Heart left ventricle (tissue), 16 donors: ENCODE data around the gene SUPT4H1. TPM values are rescaled to one million over a fixed set of nuclear protein-coding genes. Genes with fewer than 3 reads are reported as not detected.
A peak's percentile ranks its signal among the peaks of the same experiment; 100 is the strongest.

Experiments used
- ATAC-seq, 4 donors: fragments of 200-7000 bp; cut with Tn5 transposase; one replicate each; pipeline ENCODE4 v1.9.1; 2020 to 2022; ENCODE audit warnings: moderate library complexity in 4 of 4, mild to moderate bottlenecking in 3 of 4, moderate number of reproducible peaks in 1 of 4
- DNase-seq, 5 donors: peaks; one replicate each; pipeline ENCODE4 v3.0.0-alpha.2; 2020
- H3K27ac ChIP-seq, 12 donors: fragments of 200-600 bp; sonication (generic) in 4 of 12; one replicate each; pipeline versions ENCODE4 v1.5.0 to v1.8.0; 2016 to 2022; ENCODE audit warnings: mild to moderate bottlenecking in 2 of 12
- H3K27me3 ChIP-seq, 9 donors: fragments of 200-600 bp; sonication (generic) in 2 of 9; one replicate each; pipeline versions ENCODE4 v1.5.1 to v1.8.0; 2016 to 2022; ENCODE audit warnings: mild to moderate bottlenecking in 3 of 9
- H3K36me3 ChIP-seq, 9 donors: fragments of 200-600 bp; sonication (generic) in 2 of 9; one replicate each; pipeline versions ENCODE4 v1.5.0 to v1.8.0; 2018 to 2022; ENCODE audit warnings: mild to moderate bottlenecking in 2 of 9
- H3K4me1 ChIP-seq, 12 donors: fragments of 200-600 bp; sonication (generic) in 4 of 12; one replicate each; pipeline versions ENCODE4 v1.5.0 to v1.8.0; 2016 to 2022; ENCODE audit warnings: mild to moderate bottlenecking in 3 of 12
- H3K4me3 ChIP-seq, 12 donors: fragments of 200-600 bp; sonication (generic) in 4 of 12; one replicate each; pipeline versions ENCODE4 v1.5.0 to v1.8.0; 2017 to 2022; ENCODE audit warnings: mild to moderate bottlenecking in 9 of 12, moderate library complexity in 4 of 12
- H3K9me3 ChIP-seq, 12 donors: fragments of 200-600 bp; sonication (generic) in 4 of 12; one replicate each; pipeline versions ENCODE4 v1.5.0 to v1.8.0; 2016 to 2022; ENCODE audit warnings: mild to moderate bottlenecking in 1 of 12
- POLR2A ChIP-seq, 2 donors: fragments of 450-650 bp; IDR thresholded peaks; one replicate each; pipeline ENCODE4 v1.6.1; 2017; ENCODE audit warnings: antibody characterized with exemption in 2 of 2, mild to moderate bottlenecking in 2 of 2, moderate library complexity in 2 of 2
- WGBS, 4 donors: extraction: QIAGEN DNeasy Blood & Tissue Kit in 2 of 4; methylation state at CpG; one replicate each; pipeline versions ENCODE4 v1.1.5 to v1.1.7; 2013 to 2018; 5-methylcytosine and 5-hydroxymethylcytosine counted together
- intact Hi-C, 10 donors: fragments of 100-400 bp; cut with DNase I; formaldehyde crosslinking; loops; one replicate each; pipeline versions ENCODE4 v1.11.1 to v1.14.2; 2022
- polyA plus RNA-seq, 2 donors: library from polyadenylated mRNA; stranded (reverse); fragments of 200-250 nt; gene quantifications; one replicate each; pipeline ENCODE4 v1.2.3, GENCODE V29; 2013
- total RNA-seq, 9 donors: library from RNA; depleted of rRNA in 2 of 9; stranded (reverse); fragments of >200 nt in 2 of 9; fragmentation: NEBNext Ultra II Directional in 3 of 9; extraction: Animal tissue kit (Norgen Biotek cat#: 25700) in 3 of 9; gene quantifications; one replicate each; pipeline versions ENCODE4 v1.1.0 to v1.2.4, GENCODE V29; 2016 to 2023
- TF ChIP-seq, protein P1 (sequence below), 12 donors: fragments of 200-600 bp; sonication (generic) in 4 of 12; IDR thresholded peaks; one replicate each; pipeline versions ENCODE4 v1.5.0 to v1.8.0; 2018 to 2022; ENCODE audit warnings: antibody characterized with exemption in 12 of 12, mild to moderate bottlenecking in 5 of 12
- donor health status: ischemic (EF 13 %, LVEDD 7.1; RV severe dilation, severe dysfunction).
- donor health status: healthy with polysubstance abuse.
- donor health status: DM: no; HTN: yes; CAD: no.
- donor health status: DM: no; HTN: no; CAD: no.
- donor health status: ischemic (EF 25% LVEDD 6.9; RV normal size, moderate dysfunction).
- donor health status: ischemic (EF 25% LVEDD 5.7; RV mildly dilated, moderate dysfunction).
- donor health status: healthy.
- donor health status: DM: yes; HTN: yes; CAD: no.
- donor health status: ischemic (EF 35%, LVEDD 5.7; RV mildly dilated, moderate dysfunction).
- donor health status: nonischemic (EF 11% LVEDD 7.7; RV severe dilation, severe dysfunction).
- donor health status: DM: yes; HTN: yes; CAD: no.
- donor health status: PGD.
- donor health status: ischemic (EF 29% LVEDD 5.4; RV normal size, mild dysfunction).
- donor health status: nonischemic (EF 23%, LVEDD 6.1; RV moderate dilation, normal function).

Gene SUPT4H1
- total and polyA plus RNA-seq, 11 donors = 44.1 to 92.7 (median 58.0) TPM

GRCh38 chr17:58391302-58391984, 39.4 kb upstream of the SUPT4H1 start:
- intact Hi-C loops = no loop called here
- peak in 4 of 5 donors; percentile 23 to 39 (median 30) for DNase-seq
- TF ChIP-seq, protein P1, sequence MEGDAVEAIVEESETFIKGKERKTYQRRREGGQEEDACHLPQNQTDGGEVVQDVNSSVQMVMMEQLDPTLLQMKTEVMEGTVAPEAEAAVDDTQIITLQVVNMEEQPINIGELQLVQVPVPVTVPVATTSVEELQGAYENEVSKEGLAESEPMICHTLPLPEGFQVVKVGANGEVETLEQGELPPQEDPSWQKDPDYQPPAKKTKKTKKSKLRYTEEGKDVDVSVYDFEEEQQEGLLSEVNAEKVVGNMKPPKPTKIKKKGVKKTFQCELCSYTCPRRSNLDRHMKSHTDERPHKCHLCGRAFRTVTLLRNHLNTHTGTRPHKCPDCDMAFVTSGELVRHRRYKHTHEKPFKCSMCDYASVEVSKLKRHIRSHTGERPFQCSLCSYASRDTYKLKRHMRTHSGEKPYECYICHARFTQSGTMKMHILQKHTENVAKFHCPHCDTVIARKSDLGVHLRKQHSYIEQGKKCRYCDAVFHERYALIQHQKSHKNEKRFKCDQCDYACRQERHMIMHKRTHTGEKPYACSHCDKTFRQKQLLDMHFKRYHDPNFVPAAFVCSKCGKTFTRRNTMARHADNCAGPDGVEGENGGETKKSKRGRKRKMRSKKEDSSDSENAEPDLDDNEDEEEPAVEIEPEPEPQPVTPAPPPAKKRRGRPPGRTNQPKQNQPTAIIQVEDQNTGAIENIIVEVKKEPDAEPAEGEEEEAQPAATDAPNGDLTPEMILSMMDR (IDR thresholded peaks at IDR 0.05) = no peak
- no peak for TF ChIP-seq POLR2A (IDR thresholded peaks at IDR 0.05)
- H3K9me3 ChIP-seq = no peaks in the 10 kb centered on the region
- no peaks in the 10 kb centered on the region for H3K36me3 ChIP-seq
- peaks cover 0 to 10% (median 3%) of the 10 kb centered on the region in 12 donors for H3K4me1 ChIP-seq
- peak; percentile 20 to 66 (median 37) for ATAC-seq
- H3K4me3 ChIP-seq = no peak overlapping the region
- no peak overlapping the region for H3K27ac ChIP-seq
- H3K27me3 ChIP-seq = peaks cover 0 to 22% (median 0%) of the 10 kb centered on the region in 9 donors
- WGBS, 4 donors = 17 to 24% (median 20%) methylated on average over 10 of the region's 10 CpGs

DNA sequence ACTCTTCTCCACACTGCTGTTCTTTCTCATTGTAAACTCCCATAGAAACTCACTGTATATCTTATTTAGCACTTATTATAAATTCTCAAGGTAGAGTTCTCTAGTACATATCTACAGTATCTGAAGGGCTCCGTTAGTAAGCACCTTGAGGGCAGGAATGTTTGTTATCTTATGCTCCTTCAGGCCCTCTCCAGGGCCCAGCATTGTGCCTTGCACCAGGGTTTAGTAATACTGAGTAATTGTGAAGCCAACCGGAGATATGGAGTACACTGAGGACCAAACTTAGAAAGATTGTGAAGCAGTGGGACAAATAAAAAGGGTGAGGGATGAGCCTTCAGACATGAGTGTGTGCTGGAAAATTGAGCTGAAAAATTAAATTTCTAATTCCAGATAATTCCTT, 38.9 kb upstream of the SUPT4H1 start:
- Histone ChIP-seq H3K27ac (no peak overlapping the region), H3K36me3 (no peaks in the 10 kb centered on the region), H3K27me3 (peaks cover 0 to 24% (median 0%) of the 10 kb centered on the region in 9 donors), H3K4me1 (peaks cover 0 to 10% (median 3%) of the 10 kb centered on the region in 12 donors), H3K4me3 (no peak overlapping the region), H3K9me3 (no peaks in the 10 kb centered on the region)
- DNase-seq (no peak), ATAC-seq (no peak)
- 75 to 88% (median 80%) methylated on average over 2 of the region's 2 CpGs for WGBS, 4 donors
- TF ChIP-seq, protein P1 (IDR thresholded peaks at IDR 0.05) = no peak
- intact Hi-C loops = no loop called here

DNA sequence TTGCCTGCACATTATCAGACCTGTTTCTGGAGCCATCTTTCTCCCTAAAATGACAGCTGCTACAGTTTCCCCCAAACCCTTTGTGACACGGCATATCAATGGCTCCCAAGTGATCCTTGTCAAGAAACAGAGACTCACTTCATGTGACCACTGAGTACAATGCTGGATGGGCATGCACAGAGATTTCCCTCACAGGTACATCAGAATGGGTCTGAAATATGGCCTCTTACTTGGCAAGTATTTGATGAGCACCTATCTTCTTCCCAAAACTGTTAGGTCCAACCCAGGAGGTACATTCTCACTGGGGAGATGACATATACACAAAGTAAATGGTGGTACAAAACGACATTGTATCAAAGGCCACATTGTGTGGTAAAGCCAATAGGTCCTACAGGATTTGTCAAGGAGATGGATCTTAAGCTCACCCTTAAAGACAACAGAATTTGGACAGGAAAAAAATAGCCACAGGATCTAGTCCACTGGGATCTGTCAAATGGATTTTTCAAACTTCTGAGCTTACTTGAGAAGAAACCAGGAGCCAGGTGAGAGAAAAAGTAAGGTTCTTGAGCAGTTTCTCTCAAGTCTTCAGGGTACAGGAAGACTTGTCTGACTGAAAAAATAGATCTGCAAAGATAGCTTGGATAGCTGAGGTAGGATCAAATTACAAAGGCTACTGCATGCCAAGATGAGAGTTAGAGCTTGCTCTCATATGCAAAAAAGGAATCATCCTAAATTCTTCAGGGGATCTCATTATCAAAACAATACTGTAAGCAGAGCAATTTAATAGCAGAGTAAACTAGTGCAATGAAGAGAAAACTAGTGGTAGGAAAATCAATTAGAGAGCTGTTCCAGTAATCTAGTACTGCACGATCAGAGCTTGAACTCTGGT, 36.5 kb upstream of the SUPT4H1 start:
- no peak for DNase-seq
- Histone ChIP-seq H3K27me3 (peaks cover 0 to 21% (median 0%) of the 10 kb centered on the region in 9 donors), H3K4me1 (peaks cover 0 to 15% (median 3%) of the 10 kb centered on the region in 12 donors), H3K36me3 (no peaks in the 10 kb centered on the region), H3K9me3 (no peaks in the 10 kb centered on the region), H3K4me3 (no peak overlapping the region), H3K27ac (no peak overlapping the region)
- ATAC-seq = no peak
- 70 to 80% (median 75%) methylated on average over 3 of the region's 3 CpGs for WGBS, 4 donors
- TF ChIP-seq POLR2A (IDR thresholded peaks at IDR 0.05) = no peak
- TF ChIP-seq, protein P1 (IDR thresholded peaks at IDR 0.05) = no peak
- intact Hi-C loops = no loop called here

GRCh38 chr17:58387834-58388233, 35.8 kb upstream of the SUPT4H1 start:
- no peak for DNase-seq
- peak in 1 of 4 donors; percentile 16 for ATAC-seq
- TF ChIP-seq, protein P1 (IDR thresholded peaks at IDR 0.05) = no peak
- TF ChIP-seq POLR2A (IDR thresholded peaks at IDR 0.05) = no peak
- 80 to 87% (median 83%) methylated on average over 1 of the region's 1 CpG for WGBS, 4 donors
- Histone ChIP-seq H3K9me3 (no peaks in the 10 kb centered on the region), H3K27me3 (peaks cover 0 to 18% (median 0%) of the 10 kb centered on the region in 9 donors), H3K4me1 (peaks cover 0 to 16% (median 3%) of the 10 kb centered on the region in 12 donors), H3K4me3 (no peak overlapping the region), H3K36me3 (no peaks in the 10 kb centered on the region), H3K27ac (no peak overlapping the region)
- intact Hi-C loops = no loop called here
